Iris pigment epithelial cell (primary cell): ENCODE measurements around the gene PARP8.
"Not testable (repeated sequence)": the region's sequence is repeated elsewhere in the genome, so short reads cannot be mapped to it uniquely, and the experiment has no call there.

Experiments
- DNase-seq: peaks from one replicate; pipeline ENCODE4 v3.0.0-alpha.2; 2011; ENCODE audit warnings: low read depth

Gene PARP8

DNA sequence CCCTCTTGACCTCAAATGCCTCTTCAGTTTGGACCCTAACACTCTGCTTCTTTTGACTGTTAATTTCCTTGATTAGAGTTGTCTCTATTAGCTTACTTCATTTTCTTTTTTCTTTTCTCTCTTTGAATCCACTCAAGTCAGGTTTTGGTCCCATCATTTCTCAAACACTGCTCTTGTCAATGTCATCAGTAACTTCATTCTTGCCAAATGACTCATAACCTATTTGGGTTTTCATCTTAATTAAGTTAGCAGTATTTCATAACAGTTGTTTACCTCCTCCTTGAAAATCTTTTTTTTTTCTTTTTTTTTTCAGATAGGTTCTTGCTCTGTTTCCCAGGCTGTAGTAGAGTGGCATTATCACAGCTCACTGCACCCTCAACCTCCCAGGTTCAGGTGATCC is 119.6 kb downstream of the PARP8 start:
- DNase-seq, result no peak

DNA sequence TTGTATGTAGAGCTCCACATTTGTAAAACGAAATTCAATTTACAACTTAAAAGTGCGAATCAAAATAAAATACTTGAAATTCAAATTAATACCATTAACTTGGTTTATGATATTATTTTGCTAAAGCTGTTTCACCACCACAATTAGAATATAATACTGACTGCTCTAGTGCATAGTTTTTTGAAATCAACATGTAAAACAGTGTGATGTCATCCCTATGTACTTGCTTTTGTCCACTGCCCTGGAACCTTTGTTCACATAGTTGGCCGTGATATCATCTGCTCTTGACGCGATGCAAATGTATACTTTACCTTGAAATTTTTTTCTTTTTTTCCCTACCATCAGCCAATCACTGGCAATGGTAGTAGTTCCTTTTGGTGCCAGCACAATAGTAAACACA is 125.4 kb downstream of the PARP8 start:
- DNase-seq, result no peak

DNA sequence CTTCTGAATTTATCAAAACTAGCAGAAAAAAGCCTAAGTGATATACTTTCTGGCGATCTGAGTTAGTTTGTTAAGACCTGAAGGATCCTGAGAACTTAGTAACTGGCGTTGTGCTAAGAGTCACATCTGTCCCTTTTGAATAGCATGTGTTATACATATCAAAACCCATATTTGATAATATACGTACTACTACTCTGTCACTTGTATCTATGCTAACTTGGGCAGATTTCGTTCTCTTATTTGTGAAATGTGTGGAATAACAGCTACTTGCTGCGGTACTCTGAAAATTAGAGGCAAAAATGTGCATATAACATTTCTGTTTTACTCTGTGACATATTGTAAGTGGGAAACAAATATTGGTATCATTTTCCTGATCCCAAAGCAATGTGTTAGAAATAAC is 126.4 kb downstream of the PARP8 start:
- DNase-seq, result no peak

DNA sequence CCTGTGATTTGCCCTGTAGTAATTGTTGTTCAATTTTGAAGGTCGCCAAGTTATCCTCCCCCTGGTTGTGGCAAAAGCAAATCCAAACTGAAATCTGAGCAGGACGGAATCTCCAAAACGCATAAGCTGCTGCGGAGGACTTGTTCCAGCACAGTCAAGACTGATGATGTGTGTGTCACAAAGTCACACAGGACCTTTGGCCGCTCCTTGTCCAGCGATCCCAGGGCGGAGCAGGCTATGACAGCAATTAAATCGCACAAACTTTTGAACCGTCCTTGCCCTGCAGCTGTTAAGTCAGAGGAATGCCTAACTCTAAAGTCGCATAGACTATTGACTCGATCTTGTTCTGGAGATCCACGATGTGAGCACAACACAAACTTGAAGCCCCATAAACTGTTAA is 128.4 kb downstream of the PARP8 start:
- no peak for DNase-seq

DNA sequence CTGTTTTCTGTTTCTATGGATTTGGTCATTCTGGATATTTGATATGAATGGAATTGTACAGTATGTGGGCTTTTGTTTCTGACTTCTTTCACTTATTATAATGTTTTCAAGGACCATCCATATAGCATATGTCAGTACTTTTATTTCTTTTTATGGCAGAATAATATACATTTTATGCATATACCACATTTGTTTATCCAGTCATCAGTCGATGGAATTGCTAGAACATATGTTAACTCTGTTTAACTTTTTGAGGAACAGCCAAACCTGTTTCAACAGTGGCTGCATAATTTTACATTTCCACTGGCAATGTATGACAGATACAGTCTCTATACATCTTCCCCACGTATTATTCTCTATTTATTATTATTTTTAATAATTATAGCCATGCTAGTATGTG is 131.6 kb downstream of the PARP8 start:
- DNase-seq, result no peak

DNA sequence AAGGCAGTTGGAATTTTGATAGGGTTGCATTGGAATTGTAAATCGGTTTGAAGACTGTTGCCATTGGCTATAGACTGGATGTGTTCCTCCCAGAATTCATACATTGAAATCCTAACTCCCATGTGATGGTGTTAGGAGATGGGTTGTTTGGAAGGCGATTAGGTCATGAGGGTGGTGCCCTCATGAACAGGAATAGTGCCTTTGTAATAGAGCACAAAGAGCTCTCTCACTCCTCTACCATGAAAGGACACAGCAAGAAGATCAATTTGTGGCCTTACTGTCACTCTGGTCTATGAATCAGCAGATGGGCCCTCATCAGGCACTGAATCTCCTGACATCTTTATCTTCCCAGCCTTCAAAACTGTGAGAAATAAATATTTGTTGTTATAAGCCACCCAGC is 133.2 kb downstream of the PARP8 start:
- DNase-seq, result no peak

DNA sequence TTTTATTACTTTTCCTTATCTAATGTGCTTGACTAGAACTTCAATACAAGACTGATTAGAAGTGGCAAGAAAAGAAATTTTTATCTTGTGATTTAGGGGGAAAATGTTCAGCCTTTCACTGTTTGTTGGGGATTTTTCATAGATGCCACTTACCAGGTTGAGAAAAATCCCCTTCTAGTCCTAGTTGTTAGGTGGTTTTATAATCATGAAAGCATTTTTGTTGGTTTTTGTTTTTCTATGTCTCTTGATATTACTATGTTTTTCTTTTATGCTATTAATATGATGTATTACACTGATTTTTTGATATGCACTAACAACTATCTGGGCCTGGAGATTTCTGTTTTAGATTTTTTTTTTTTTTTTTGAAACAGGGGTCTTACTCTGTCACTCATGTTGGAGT is 134.0 kb downstream of the PARP8 start:
- no peak for DNase-seq

DNA sequence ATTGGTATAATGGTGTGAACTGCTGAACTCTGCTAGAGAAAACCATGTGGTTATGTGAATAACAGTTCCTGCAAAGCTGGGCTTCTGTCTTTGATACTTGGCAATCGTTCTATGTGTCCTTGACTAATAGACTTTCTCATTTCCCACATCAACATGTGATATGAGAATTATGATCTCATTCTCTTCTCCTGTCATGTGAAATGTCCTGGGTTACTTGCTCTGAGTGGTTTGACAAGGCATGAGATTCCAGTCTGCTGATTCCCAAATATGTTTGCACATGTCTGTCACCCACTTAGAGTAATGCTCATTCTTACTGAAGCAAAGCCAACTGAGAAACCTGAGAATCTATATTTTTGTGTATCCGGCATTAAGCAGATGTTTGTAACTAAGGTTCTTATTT is 141.2 kb downstream of the PARP8 start:
- peak; percentile 1 for DNase-seq

DNA sequence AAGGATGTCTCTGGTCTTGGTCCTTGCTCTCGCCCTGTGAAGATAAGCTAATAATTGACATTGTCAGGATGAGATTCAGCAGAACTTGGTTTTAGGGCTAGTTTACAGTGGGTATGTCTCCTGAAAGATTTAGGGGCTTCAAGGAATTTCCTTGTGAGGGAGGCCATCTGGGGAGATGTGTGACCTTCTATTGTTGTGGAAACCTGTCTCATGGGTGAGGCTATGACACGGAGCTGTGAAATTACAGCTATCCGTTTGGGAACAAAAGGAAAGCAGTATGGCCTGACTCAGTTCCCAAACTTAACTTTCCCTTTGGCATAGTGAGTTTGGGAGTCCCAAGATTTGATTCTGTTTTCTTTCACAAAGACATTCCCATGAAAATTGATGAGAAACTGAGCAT is 142.0 kb downstream of the PARP8 start:
- no peak for DNase-seq

DNA sequence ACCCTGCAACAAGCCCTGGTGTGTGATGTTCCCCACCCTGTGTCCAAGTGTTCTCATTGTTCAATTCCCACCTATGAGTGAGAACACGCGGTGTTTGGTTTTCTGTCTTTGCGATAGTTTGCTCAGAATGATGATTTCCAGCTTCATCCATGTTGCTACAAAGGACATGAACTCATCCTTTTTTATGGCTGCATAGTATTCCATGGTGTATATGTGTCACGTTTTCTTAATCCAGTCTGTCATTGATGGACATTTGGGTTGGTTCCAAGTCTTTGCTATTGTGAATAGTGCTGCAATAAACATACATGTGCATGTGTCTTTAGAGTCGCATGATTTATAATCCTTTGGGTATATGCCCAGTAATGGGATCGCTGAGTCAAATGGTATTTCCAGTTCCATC is 145.3 kb downstream of the PARP8 start:
- not testable (repeated sequence) for DNase-seq

DNA sequence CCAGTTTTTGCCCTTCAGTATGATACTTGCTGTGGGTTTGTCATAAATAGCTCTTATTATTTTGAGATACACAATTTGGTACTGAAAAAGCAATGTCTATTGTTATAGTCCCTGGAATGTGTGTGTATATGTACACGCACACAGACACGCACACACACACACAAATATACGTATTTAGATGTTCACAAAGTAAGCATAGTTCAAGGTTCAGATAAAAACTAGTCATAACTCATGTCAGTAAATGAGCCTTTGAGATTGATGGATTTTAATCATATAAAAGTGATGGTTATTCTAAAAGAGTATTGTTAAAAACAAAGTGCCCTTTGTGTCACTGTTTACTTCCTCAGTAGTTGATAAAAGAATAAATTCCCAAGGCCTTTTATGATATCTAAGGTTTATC is 147.3 kb downstream of the PARP8 start:
- DNase-seq, result no peak

DNA sequence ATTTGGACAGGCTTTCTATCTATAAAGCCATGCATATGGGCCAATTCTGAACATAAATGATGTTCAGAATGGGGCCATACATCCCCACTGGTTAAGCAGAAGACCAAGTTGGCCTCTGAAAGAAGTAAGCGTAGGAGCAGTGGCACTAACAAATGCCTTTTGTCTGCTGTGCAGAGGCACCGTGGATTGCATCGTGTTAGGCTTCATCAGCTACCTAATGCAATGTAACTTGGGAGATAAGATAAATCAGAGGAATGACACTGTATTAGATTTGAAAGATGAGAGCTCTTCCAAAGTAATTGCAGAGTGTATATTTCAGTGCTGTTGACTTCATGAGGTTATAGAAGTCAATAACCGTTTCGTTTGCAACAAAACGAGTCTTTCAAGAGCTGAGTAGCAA is 148.1 kb downstream of the PARP8 start:
- DNase-seq, result no peak

DNA sequence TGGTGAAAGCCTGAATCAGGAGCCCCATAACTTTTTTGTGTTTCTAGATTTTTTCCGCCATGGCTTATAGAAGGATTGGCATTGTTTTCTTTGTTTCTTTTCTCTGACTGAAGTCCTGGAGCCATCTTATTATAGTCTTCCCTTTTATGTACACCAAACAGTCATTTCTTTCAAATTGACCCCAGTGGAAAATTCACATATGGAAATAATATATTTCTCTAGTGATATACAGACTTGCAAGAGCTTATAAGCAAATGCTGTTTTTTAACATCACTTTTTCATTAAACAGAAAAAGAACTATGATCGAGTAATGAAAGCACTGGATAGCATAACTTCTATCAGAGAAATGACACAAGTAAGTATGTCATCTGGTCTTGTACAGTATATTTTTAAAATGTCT is 155.6 kb downstream of the PARP8 start:
- DNase-seq, result no peak

DNA sequence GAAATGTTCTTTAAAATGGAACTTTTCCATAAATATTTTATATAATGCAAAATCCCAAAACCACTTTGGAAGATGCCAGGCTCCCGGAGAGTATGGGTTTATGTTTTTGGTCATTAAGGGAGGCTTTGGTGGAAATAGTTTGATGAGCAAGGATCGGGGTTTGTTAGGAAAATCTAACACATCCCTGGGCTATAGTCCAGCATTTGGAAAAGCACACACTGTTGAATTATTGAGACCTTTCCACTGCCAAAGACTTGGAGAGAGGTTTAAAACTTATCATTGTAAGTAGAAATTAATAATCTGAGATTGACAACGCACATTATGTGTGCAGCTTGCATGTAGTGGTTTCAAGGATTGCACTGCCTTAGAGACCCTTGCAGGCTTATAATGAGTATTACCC is 156.3 kb downstream of the PARP8 start:
- DNase-seq, result no peak

DNA sequence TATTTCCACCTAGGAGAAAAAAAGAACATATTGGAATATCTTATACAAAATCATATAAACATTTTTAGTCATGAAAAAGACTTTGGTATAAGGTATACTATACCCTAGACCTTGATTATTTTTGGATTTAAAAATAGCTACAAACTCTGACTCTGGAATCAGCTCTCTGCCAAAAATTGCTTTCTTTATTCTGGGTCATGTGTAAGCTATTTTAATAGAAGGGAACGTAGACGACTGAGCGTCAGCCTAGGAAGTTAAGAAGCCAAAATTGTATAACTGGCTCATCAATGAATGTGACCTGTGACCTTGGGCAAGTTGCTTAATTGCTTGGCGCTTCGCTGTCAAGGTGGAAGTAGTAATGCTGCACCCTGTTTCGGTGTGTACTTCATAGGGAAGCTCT is 157.1 kb downstream of the PARP8 start:
- DNase-seq, result no peak

DNA sequence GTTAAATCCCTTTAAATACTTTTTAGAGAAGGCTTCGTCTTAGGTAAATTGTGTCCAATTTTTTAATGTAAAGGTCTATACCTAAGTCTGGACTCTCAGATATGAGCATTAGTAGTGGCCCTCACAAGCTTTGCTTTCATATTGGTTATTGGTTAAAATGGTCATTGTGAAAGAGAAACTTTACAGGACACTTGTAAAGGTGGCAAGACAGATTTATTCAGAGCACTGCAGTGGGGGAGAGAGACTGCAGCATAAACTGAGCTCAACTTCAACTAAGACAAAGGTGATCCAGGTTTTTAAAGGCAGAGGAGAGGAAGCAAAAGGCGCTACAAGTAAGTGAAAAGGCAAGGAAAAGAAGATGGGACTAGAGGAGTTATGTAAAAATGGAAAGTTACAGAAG is 157.7 kb downstream of the PARP8 start:
- DNase-seq, result no peak

DNA sequence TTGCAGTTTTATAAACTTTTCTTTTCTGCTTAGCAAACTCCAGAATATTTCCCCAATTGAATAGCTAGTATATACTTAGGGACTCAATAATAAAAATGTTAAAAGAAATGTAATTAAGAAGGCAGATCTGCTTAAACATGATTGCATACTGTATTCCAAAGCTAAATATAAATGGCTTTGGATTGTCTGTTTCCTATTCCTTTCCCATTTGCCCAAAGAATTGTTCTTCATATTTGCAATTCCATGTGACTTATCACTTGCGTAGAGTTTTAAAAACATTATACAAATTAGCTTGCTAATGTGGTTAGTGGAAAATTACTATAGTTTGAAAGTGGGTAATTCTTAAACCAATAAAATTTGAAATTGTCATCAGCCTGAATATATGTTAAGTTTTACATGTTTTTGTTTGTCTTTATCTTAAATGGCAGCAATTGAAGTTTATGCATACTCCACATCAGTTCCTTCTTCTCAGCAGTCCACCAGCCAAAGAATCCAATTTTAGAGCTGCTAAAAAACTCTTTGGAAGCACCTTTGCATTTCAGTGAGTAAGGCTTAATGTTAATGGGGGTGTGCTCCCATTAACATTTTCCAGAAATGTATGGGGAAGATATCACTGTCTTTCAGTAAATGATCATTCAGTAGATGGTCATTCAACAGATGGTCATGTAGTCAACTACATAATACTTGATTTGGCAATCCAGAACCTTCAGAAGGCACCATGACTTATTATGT is 161.2 kb downstream of the PARP8 start:
- no peak for DNase-seq

DNA sequence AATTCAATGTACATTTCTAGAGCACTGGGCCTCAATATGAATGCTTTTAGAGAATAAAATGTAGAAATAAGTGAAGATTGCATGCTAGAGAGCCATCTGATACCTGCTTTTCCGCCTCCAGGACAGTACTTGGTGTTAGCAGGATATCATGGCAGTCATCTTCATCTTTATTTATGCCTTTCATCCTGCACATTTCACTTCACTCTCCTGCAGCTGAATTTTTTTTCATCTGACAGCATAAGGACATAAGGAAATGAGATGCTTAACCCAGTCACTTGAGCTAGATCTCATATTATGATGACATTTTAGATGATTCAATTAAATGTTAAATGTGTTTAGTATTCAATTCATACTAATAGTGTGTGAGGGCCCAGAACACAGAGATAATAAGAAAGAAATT is 162.6 kb downstream of the PARP8 start:
- no peak for DNase-seq

DNA sequence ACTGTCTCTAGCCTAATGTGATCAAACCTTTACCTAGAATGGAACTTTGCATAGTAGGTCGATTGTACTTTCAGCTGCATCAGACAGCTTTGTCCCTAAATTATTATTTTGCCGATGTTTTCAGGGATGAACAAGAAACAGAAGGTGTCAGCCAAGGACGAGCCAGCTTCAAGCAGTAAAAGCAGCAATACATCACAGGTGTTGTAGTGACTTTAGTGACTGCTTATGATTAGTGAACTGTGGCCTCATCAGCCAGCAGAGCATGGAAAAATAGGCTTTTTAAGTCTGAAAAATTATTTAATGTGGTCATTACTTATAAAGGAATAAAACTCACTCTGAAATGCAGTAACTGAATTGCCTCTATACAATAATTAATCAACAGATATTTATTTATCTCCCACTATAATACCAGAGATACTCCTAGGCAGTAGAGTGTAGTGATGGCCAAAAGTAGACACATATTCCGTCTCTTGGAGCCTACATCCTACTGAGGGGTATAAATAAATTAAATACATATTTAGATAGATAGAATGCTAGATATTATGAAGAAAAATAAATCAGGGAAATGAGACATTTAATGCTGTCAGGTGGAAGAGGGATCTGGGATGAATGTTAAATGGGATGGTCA is 166.3 kb downstream of the PARP8 start:
- no peak for DNase-seq

DNA sequence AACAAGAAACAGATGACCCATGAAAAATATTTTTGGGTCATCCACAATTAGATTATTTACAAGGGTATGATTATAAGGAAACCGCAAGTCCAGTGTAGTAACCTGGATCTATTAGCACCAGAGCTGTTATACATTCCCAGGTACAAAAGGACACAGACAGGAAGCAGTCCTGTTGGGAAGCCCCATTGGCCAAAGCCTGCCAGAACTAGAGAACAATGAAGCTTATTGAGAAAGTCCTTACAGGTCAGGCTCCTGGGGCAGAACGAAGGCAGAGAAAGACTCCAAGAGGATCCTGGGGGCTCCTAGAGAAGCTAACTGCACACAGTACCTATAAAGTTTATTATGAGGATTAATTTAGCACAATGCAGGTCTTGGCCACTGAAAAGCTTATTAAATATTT is 169.9 kb downstream of the PARP8 start:
- DNase-seq, result no peak

DNA sequence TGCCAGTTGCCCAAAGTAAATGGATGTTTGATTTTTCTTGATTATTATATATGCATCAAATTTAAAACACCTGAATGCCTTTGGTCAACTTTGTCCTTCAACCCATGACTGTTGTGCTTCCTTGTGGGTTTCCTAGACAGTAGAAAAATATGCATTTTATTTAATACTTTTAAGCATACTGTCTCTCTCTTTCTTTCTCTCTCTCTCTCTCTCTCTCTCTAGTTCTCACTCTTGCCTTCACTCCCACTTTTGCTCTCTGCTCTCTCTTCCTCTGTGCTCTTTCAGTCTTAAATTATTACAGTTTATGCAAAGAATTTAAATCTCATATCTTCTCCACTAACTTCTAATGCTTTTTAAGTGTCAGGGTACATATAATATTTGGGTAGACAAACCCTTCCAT is 173.0 kb downstream of the PARP8 start:
- no peak for DNase-seq

DNA sequence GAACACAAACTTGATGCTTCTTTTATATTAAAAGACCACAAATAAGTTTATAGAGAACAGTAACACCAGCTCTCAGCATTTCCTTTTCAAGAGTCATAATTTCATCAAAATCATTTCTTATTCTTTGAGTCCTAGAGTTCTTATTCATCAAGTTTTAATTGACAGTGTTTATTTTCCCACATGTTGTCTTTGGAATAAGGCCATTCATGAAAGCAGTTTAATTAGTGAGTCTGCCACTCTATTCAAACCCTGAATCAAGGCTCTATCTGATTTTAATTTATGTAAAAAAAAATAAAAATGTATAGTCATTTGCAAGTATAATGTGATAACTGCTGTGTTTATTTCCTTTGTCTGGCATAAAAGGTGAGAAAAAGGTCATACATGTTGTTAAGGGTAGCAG is 176.7 kb downstream of the PARP8 start:
- no peak for DNase-seq

DNA sequence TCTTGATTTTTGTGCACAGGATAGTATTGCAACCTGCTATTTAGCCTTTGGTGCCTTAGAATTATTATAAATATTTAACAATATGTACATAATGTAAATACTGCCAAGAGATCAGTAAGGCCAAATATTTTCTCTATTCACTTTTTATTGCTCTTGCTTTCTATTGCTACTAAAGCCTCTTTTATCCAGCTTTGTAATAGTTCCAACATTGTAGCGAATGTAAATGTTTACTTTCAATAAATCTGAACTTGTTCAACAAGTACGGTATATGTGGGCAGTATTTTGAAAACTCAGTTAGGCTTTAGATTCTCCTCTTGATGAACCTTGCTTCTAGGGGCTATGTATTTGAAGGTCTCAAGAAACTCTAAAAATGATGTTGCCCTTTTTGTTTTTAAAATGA is 179.8 kb downstream of the PARP8 start:
- DNase-seq, result no peak

DNA sequence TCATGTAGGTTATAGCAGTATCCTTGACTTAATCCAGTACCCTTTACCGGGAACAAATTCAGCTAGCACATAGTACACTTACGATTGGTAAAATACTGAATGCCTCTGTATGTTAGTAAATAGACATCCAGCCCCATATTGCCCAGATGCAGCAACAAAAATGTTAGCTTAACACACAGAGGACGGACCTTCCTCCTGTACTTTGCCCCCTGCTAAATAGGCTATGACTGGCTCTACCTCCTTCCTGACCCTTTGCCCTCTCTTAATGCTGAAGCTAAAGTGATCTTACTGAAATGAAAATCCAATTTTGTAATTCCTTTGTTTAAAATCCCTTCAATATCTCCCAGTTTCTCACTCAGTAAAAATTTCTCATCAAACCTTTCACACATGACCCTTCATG is 183.1 kb downstream of the PARP8 start:
- DNase-seq, result no peak
